Activated naive CD4-positive, alpha-beta T cell treated with anti-CD3 and anti-CD28 coated beads, Interleukin-2, amount 50 U/mL, for 24 hours (primary cell): ENCODE measurements around the gene BCL2L2.
"Not testable (repeated sequence)": the region's sequence is repeated elsewhere in the genome, so short reads cannot be mapped to it uniquely, and the experiment has no call there.

Source experiments
- H3K27ac Mint-ChIP-seq: one replicate; pipeline ENCODE4 v1.8.0; 2021; ENCODE audit warnings: mild to moderate bottlenecking, mixed read lengths
- H3K27me3 Mint-ChIP-seq: one replicate; pipeline ENCODE4 v1.8.0; 2021; ENCODE audit warnings: mixed read lengths
- H3K36me3 Mint-ChIP-seq: one replicate; pipeline ENCODE4 v1.8.0; 2021; ENCODE audit warnings: mixed read lengths
- H3K4me1 Mint-ChIP-seq: one replicate; pipeline ENCODE4 v1.8.0; 2021; ENCODE audit warnings: mixed read lengths
- H3K4me3 Mint-ChIP-seq: one replicate; pipeline ENCODE4 v1.8.0; 2021; ENCODE audit warnings: mild to moderate bottlenecking, mixed read lengths
- H3K9me3 Mint-ChIP-seq: one replicate; pipeline ENCODE4 v1.8.0; 2021; ENCODE audit warnings: mixed read lengths

Gene BCL2L2

DNA sequence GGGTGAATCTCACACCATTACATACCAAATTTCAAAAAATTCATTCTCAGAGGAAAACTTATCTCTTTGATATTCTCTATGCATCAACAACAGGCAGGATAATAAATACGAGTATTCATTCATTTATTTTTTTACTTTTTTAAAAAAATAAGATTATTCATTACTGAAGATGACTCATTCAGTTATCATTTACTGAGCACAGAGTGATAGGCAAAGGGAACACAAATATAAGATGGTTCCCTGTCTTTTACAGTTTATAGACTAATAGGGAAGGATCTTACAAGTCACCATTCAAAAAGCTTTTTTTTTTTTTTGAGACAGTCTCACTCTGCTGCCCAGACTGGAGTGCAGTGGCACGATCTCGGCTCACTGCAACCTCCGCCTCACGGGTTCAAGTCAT lies 9.7 kb downstream of the BCL2L2 start:
- H3K9me3 Mint-ChIP-seq: no peaks in the 10 kb centered on the region
- no peaks in the 10 kb centered on the region for H3K36me3 Mint-ChIP-seq
- no peaks in the 10 kb centered on the region for H3K27me3 Mint-ChIP-seq
- no peak overlapping the region for H3K4me3 Mint-ChIP-seq
- no peak overlapping the region for H3K27ac Mint-ChIP-seq
- peaks cover 13% of the 10 kb centered on the region for H3K4me1 Mint-ChIP-seq

DNA sequence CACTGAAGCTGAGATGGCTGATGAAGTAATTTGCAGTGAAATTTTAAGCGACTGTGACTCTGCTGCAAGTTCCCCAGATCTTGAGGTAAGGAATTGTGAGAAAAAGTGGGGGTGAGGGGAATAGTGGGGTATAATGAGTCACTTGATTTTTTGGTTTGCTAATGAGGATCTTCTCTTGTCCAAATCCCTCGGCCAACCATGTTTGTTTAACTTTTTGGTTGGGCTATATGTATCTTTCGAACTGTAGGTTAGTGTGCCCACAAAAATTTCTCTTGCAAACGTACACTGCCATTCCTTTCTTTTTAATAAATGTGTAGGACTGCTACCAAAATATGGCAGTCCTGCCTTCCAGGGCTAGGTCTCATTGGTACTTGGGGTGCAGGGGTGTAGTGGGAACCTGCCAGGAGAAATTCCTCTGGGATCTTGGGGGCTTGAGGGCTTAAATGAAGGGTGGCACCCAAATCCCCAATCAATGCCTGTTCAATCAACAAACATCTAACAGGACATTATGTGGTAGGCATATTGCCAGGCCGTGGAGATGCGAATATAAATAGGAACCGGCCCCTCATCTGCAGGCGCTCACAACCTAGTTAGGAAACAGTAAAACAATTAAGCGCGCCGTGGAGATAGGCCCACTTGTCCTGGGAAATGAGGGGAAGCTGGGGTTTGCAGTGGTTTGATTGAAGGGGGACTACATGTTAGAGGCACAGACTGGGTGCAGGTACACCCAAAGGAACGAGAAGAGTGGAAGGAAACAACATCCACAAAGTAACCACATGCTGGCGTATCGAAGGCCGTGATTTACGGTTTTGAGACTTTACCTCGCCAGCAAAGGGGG lies 13.3 kb downstream of the BCL2L2 start:
- H3K9me3 Mint-ChIP-seq: no peaks in the 10 kb centered on the region
- peak overlapping the region; percentile 88 for H3K4me3 Mint-ChIP-seq
- H3K36me3 Mint-ChIP-seq: peaks cover 13% of the 10 kb centered on the region
- H3K27ac Mint-ChIP-seq: peak overlapping the region; percentile 98
- H3K27me3 Mint-ChIP-seq: no peaks in the 10 kb centered on the region
- H3K4me1 Mint-ChIP-seq: peaks cover 31% of the 10 kb centered on the region

DNA sequence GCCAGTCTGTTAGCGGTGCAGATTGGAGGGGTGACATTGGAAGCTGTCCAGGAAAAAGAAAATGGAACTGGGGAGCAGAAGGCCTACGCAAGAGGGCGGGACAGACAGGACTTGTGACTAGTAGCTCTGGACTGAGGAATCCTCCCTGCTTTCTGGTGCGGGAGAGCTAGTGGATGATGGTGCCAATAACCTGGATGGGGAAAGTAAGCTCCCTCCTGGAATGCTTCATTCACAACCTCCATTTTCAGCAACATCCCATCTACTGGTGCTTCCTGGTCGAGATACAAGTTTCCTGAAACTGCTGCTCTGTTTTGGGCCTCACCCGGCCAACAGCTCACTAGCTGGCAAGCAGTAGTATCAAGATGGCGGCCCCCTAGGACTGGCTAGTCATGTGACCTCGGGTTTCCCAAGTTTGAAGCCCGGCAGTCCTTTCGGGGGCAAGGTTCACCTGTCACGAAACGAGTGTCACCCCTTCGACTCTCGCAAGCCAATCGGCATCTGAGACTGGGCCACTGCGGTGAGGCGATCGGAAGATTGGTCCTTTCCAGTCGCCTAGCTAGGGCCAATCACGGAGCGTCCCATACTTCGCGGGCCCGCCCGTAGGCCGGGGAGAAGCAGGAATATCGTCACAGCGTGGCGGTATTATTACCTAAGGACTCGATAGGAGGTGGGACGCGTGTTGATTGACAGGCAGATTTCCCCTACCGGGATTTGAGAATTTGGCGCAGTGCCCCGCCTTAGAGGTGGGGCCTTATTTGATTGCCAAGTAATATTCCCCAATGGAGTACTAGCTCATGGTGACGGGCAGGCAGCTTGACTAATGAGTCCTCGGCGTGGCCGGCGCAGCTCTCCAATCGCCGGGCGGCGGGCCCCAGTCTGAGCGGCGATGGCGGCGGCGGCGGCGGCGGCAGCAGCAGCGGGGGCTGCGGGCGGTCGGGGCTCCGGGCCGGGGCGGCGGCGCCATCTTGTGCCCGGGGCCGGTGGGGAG lies 14.2 kb downstream of the BCL2L2 start, which contains the start of gene PABPN1:
TSS of gene PABPN1 (plus strand) at position 874 of the 988 bp plus-strand sequence. CDS start at position 887, 13 bp downstream.
- Mint-ChIP-seq H3K4me1 (peaks cover 31% of the 10 kb centered on the region), H3K27ac (peak within 1 kb of the TSS; percentile 98), H3K4me3 (peak within 1 kb of the TSS; percentile 96), H3K36me3 (peaks cover 15% of the 10 kb centered on the region), H3K27me3 (no peaks in the 10 kb centered on the region), H3K9me3 (no peaks in the 10 kb centered on the region)

DNA sequence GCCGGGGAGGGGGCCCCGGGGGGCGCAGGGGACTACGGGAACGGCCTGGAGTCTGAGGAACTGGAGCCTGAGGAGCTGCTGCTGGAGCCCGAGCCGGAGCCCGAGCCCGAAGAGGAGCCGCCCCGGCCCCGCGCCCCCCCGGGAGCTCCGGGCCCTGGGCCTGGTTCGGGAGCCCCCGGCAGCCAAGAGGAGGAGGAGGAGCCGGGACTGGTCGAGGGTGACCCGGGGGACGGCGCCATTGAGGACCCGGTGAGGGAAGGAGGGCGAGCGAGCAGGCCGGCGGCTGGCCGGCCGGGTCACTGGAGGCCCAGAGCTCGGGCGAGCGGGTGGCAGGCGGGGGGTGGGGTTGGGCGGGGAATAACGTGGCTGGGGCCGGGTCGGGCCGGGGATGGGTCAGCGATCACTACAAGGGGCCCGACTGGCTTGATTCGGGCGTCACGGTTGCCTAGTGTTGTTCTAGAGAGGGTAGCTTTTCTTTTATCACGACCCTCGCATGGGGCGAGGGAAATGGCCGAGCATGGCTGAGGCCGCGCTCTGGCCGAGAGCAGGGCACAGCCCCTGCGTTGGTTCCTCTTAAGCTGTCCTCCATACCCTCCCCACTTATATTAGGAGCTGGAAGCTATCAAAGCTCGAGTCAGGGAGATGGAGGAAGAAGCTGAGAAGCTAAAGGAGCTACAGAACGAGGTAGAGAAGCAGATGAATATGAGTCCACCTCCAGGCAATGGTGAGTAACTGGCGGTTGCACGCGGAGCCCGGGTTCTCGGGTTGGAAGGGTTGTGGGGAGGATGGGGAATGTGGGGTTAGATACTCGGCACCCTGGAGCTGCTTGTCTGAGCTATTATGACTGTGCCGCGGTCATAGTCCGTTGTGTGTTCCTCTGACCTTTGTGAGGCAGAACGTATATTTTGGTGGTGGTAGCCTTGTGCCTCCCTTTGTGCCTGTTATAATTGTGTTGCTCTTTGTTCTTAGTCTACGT lies 15.2 kb downstream of the BCL2L2 start:
- peak overlapping the region; percentile 96 for H3K4me3 Mint-ChIP-seq
- peaks cover 18% of the 10 kb centered on the region for H3K36me3 Mint-ChIP-seq
- H3K9me3 Mint-ChIP-seq: no peaks in the 10 kb centered on the region
- peaks cover 35% of the 10 kb centered on the region for H3K4me1 Mint-ChIP-seq
- H3K27ac Mint-ChIP-seq: peak overlapping the region; percentile 94
- H3K27me3 Mint-ChIP-seq: no peaks in the 10 kb centered on the region

DNA sequence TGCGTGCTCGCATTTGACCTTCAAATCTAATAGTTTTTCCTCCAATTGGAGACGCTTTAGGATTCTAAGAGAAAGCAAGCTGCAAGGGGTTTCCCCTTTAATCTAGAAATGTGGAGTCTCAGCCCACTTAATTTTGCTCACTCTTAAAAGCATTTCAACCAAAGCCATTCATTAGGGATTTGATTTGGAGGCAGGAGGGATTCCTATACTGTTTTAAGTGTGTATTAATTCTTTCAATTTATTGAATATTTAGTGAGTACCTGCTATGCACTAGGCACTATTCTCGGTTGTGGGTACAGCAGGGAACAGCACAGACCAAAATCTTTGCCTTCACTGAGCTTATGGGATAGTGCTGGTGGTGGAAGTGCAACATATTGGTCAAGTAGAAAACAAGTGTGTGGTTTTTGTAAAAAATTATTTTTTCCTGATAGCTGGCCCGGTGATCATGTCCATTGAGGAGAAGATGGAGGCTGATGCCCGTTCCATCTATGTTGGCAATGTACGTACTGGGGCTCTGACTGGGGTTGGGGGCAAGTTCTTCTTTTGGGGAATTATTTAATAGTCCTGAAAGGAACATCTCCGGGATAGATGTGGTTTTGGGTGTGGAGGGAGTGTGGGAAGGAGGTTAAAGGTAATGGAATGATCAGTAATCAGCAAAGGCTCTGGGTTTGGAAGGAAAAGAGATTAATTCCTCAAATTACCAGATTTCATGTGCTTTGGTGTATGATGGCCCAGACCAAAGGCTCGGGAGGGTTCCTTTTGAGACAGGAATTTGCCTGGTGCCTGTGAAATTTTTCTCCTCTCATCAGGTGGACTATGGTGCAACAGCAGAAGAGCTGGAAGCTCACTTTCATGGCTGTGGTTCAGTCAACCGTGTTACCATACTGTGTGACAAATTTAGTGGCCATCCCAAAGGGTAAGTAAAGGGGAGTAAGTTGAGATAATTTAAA lies 16.2 kb downstream of the BCL2L2 start:
- Mint-ChIP-seq H3K9me3 (no peaks in the 10 kb centered on the region), H3K27me3 (no peaks in the 10 kb centered on the region), H3K4me3 (peak overlapping the region; percentile 96), H3K4me1 (peaks cover 36% of the 10 kb centered on the region), H3K36me3 (peaks cover 18% of the 10 kb centered on the region), H3K27ac (peak overlapping the region; percentile 94)

DNA sequence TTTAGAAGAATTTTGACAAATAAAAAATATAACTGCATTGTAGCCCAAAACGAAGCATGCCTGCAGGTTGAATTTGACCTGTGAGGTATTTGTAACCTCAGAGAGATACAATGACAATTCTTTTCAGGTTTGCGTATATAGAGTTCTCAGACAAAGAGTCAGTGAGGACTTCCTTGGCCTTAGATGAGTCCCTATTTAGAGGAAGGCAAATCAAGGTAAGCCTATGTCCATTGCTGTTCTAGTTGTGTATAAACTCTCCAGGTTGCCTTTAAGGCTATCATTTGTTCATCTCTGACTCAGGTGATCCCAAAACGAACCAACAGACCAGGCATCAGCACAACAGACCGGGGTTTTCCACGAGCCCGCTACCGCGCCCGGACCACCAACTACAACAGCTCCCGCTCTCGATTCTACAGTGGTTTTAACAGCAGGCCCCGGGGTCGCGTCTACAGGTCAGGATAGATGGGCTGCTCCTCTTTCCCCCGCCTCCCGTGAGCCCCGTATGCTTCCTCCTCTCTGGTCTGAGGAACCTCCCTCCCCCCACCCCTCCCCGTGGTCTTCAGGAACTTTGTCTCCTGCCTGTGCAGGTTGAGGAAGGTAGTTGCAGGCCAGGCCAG lies 17.3 kb downstream of the BCL2L2 start:
- no peak overlapping the region for H3K4me3 Mint-ChIP-seq
- H3K27ac Mint-ChIP-seq: no peak overlapping the region
- H3K36me3 Mint-ChIP-seq: peaks cover 18% of the 10 kb centered on the region
- no peaks in the 10 kb centered on the region for H3K27me3 Mint-ChIP-seq
- peaks cover 39% of the 10 kb centered on the region for H3K4me1 Mint-ChIP-seq
- no peaks in the 10 kb centered on the region for H3K9me3 Mint-ChIP-seq

DNA sequence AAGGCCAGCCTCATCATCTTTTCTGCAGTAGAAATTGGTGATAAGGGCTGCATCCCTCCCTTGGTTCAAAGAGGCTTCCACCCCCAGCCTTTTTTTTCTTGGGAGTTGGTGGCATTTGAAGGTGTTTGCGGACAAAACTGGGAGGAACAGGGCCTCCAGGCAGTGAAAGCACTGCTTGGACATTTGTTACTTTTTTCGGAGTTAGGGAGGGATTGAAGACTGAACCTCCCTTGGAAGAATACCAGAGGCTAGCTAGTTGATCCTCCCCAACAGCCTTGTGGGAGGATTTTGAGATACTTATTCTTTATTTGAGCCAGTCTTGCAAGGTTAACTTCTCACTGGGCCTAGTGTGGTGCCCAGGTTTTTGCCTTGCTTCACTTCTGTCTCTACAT lies 17.8 kb downstream of the BCL2L2 start:
- H3K9me3 Mint-ChIP-seq: no peaks in the 10 kb centered on the region
- H3K36me3 Mint-ChIP-seq: peaks cover 18% of the 10 kb centered on the region
- H3K27me3 Mint-ChIP-seq: no peaks in the 10 kb centered on the region
- H3K4me3 Mint-ChIP-seq: no peak overlapping the region
- H3K4me1 Mint-ChIP-seq: peaks cover 39% of the 10 kb centered on the region
- no peak overlapping the region for H3K27ac Mint-ChIP-seq

DNA sequence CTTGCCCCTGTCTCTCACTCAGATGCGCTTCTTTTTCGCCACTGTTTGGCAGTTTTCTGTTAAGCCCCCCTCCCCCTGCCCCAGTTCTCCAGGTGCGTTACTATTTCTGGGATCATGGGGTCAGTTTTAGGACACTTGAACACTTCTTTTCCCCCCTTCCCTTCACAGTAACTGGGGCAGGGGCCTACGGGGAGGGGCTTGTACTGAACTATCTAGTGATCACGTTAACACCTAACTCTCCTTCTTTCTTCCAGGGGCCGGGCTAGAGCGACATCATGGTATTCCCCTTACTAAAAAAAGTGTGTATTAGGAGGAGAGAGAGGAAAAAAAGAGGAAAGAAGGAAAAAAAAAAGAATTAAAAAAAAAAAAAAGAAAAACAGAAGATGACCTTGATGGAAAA lies 18.4 kb downstream of the BCL2L2 start:
- no peaks in the 10 kb centered on the region for H3K27me3 Mint-ChIP-seq
- peak overlapping the region; percentile 35 for H3K27ac Mint-ChIP-seq
- peaks cover 34% of the 10 kb centered on the region for H3K4me1 Mint-ChIP-seq
- no peaks in the 10 kb centered on the region for H3K9me3 Mint-ChIP-seq
- no peak overlapping the region for H3K4me3 Mint-ChIP-seq
- H3K36me3 Mint-ChIP-seq: peaks cover 18% of the 10 kb centered on the region

DNA sequence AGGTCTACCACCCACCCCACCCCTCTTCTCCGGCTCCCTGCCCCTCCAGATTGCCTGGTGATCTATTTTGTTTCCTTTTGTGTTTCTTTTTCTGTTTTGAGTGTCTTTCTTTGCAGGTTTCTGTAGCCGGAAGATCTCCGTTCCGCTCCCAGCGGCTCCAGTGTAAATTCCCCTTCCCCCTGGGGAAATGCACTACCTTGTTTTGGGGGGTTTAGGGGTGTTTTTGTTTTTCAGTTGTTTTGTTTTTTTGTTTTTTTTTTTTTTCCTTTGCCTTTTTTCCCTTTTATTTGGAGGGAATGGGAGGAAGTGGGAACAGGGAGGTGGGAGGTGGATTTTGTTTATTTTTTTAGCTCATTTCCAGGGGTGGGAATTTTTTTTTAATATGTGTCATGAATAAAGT lies 19.1 kb downstream of the BCL2L2 start:
- Mint-ChIP-seq H3K27ac (peak overlapping the region; percentile 8), H3K36me3 (peaks cover 18% of the 10 kb centered on the region), H3K4me1 (peaks cover 27% of the 10 kb centered on the region)
- not testable (repeated sequence) for H3K4me3 Mint-ChIP-seq, H3K9me3 Mint-ChIP-seq, H3K27me3 Mint-ChIP-seq

DNA sequence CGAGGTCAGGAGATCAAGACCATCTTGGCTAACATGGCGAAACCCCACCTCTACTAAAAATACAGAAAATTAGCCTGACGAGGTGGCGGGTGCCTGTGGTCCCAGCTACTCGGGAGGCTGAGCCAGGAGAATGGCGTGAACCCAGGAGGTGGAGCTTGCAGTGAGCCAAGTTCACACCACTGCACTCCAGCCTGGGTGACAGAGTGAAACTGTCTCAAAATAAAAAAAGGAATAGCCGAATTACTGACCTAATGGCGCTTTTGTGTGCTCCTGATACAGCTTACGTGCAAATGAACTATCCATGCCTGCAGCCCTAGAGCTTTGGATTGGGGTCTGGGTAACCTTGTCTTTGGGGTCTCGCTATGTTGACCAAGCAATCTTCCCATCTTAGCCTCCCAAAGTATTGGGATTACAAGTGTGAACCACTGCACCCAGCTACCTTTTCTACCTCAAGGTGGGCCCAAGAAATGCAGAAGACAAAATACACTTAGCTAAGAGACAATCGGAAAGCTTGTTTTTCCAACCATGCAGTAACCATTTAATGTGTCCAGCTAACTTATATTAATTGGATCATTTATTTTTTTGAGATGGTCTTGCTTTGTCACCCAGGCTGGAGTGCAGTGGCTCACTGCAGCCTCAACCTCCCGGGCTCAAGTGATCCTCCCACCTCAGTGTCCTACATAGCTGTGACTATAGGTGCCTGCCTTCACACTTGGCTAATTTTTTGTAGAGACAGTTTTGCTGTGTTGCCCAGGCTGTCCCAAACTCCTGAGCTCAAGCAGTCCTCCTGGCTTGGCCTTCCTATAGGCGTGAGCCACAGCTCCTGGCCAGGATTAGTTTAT lies 20.1 kb downstream of the BCL2L2 start:
- H3K4me3 Mint-ChIP-seq: no peak overlapping the region
- H3K36me3 Mint-ChIP-seq: peaks cover 18% of the 10 kb centered on the region
- H3K9me3 Mint-ChIP-seq: no peaks in the 10 kb centered on the region
- no peak overlapping the region for H3K27ac Mint-ChIP-seq
- H3K4me1 Mint-ChIP-seq: peaks cover 26% of the 10 kb centered on the region
- H3K27me3 Mint-ChIP-seq: no peaks in the 10 kb centered on the region

DNA sequence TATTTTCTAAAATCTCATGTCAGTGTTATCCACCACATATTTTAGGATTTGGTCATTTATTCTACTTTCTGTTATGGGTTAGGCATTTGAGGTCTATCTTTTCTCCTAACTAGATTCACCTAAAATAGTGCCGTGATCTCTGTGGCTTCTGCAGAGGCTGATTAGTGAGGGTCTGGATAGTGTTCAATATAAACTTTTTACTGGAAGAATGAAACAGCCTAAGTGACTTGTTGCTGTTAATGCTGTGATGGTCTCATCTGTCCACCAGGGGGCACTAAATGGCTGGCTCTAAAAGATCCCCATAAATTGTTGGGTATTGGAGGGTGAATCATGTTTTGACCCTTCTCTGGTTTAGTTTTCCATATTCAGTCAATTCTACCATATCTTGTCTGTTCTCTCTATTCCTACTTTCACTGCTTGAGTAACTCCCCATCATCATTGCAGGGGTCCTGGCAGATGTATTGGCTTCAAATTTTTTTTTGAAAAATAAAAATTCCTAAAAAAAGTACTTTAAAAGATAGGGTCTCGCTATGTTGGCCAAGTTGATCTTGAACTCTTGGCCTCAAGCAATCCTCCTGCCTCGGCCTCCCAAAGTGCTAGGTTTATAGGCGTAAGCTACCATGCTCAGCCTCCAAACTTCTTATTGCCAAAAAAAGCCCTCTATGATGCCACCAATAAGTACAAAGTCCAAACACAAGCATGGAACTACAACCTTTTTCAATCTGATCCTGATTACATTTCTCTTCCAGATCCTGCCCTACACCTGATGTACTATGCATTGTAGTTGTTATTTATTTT lies 21.5 kb downstream of the BCL2L2 start:
- Mint-ChIP-seq H3K27ac (no peak overlapping the region), H3K36me3 (peaks cover 9% of the 10 kb centered on the region), H3K4me3 (no peak overlapping the region), H3K27me3 (no peaks in the 10 kb centered on the region), H3K9me3 (no peaks in the 10 kb centered on the region), H3K4me1 (peaks cover 13% of the 10 kb centered on the region)

DNA sequence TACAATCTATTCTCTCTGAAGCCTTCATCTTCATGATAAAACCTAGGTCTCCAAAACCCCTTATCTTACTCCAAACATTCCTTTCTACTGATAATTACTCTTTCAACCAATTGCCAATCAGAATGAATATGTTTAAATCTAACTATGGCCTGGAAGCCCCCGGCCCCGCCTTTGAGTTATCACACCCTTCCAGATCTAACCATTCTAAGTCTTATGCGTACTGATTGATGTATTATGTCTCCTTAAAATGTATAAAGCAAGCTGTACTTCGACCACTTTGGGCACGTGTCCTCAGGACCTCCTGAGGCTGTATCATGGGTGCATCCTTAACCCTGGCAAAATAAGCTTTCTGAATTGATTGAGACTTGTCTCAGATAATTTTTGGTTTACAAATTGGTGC lies 29.0 kb downstream of the BCL2L2 start:
- no peaks in the 10 kb centered on the region for H3K4me1 Mint-ChIP-seq
- no peak overlapping the region for H3K27ac Mint-ChIP-seq

More for the DNA sequence above, 29.0 kb downstream of the BCL2L2 start:
- H3K9me3 Mint-ChIP-seq: no peaks in the 10 kb centered on the region
- H3K27me3 Mint-ChIP-seq: peaks cover 3% of the 10 kb centered on the region
- H3K36me3 Mint-ChIP-seq: no peaks in the 10 kb centered on the region
- no peak overlapping the region for H3K4me3 Mint-ChIP-seq
